ENCODE measurements around the gene ZNF536. TPM values are rescaled to one million over a fixed set of nuclear protein-coding genes. Genes with fewer than 3 reads are reported as not detected.
"Not testable (repeated sequence)": the region's sequence is repeated elsewhere in the genome, so short reads cannot be mapped to it uniquely, and the experiment has no call there.

The ZNF536 gene
- total and polyA plus RNA-seq, 2 of the 4 experiments (the other 2 are of a cell fraction) = not detected

GRCh38 chr19:30395283-30395682 is 23.1 kb downstream of the ZNF536 start:
- H3K23ac ChIP-seq (ENCODE audit: low read depth, low read length) = no peak overlapping the region
- intact Hi-C loops (cut with micrococcal nuclease) = no loop called here
- H2BK120ac ChIP-seq (ENCODE audit: low read depth, low read length) = no peak overlapping the region
- BruUV-seq (replicated peaks) = no TSS peak
- H3K9me3 ChIP-seq (ENCODE audit: control insufficient read depth, insufficient read depth, low read length) = peaks cover 11% of the 10 kb centered on the region
- H4K5ac ChIP-seq (ENCODE audit: low read depth, low read length) = no peak overlapping the region
- H2BK5ac ChIP-seq (ENCODE audit: low read depth, low read length, poor library complexity, severe bottlenecking) = no peak overlapping the region
- ATAC-seq (ENCODE audit: low read depth) = no peak
- no peak overlapping the region for H3K56ac ChIP-seq (ENCODE audit: extremely low read depth, insufficient read depth, low read length)
- no peak overlapping the region for H3K4me3 ChIP-seq (ENCODE audit: insufficient read depth, low read depth, low read length)
- H3K79me1 ChIP-seq (ENCODE audit: low read depth in 1 of 2, low read length in 2 of 2) = no peaks in the 10 kb centered on the region
- no peak overlapping the region for H3K27ac ChIP-seq (ENCODE audit: insufficient read depth, low read length)
- H4K8ac ChIP-seq (ENCODE audit: low read depth in 2 of 2, low read length in 2 of 2) = no peak overlapping the region
- CTCF ChIA-PET = no interaction called here
- no peak overlapping the region for H3K4ac ChIP-seq (ENCODE audit: low read depth, low read length)
- WGBS, 2 experiments (ENCODE audit: extremely low coverage in 2 of 2, insufficient read length in 1 of 2) = no CpG with 5 or more reads among the region's 2 CpGs
- POLR2A ChIA-PET (ENCODE audit: unreplicated experiment) = no interaction called here
- no peak overlapping the region for H2AK9ac ChIP-seq (replicated peaks; ENCODE audit: low read depth, low read length, poor library complexity)
- no peak for DNase-seq
- H3K18ac ChIP-seq (ENCODE audit: low read depth, low read length) = no peak overlapping the region
- TF ChIP-seq RAD21 (IDR thresholded peaks at IDR 0.05; ENCODE audit: low read length) (no peak), CEBPB (IDR thresholded peaks at IDR 0.05; ENCODE audit: low read depth, low read length) (no peak)
- no peak overlapping the region for H3K4me2 ChIP-seq (ENCODE audit: low read depth, low read length)
- no peaks in the 10 kb centered on the region for H4K20me1 ChIP-seq (ENCODE audit: insufficient read depth, low read length)
- no peaks in the 10 kb centered on the region for H3K36me3 ChIP-seq (ENCODE audit: control insufficient read depth, insufficient read depth, low read length)
- in situ Hi-C loops (cut with MboI; ENCODE audit: low sequenced_read_pairs) = no loop called here
- H3K14ac ChIP-seq (replicated peaks; ENCODE audit: low read depth, low read length) = no peak overlapping the region
- H3K9ac ChIP-seq (ENCODE audit: low read depth, low read length) = no peak overlapping the region
- H2BK20ac ChIP-seq (ENCODE audit: low read depth, low read length) = no peak overlapping the region
- H4K91ac ChIP-seq (ENCODE audit: insufficient read depth, low read depth, low read length) = no peak overlapping the region
- H3K9me1 ChIP-seq (ENCODE audit: insufficient read depth, low read length) = no peaks in the 10 kb centered on the region
- H3K4me1 ChIP-seq (ENCODE audit: control insufficient read depth, insufficient read depth, low read length) = no peaks in the 10 kb centered on the region
- H2AFZ ChIP-seq (replicated peaks; ENCODE audit: low read length, poor library complexity) = no peak overlapping the region
- no peaks in the 10 kb centered on the region for H3K27me3 ChIP-seq (ENCODE audit: control insufficient read depth, insufficient read depth, low read length)
- H2AK5ac ChIP-seq (ENCODE audit: low read depth, low read length) = no peak overlapping the region
- H2BK15ac ChIP-seq (ENCODE audit: low read depth, low read length) = no peak overlapping the region
- dilution Hi-C loops (cut with HindIII; ENCODE audit: low sequenced_read_pairs, unreplicated experiment) = no loop called here

- POLR2A ChIA-PET (ENCODE audit: unreplicated experiment); H3K27ac ChIP-seq (ENCODE audit: insufficient read depth, low read length); H3K14ac ChIP-seq (replicated peaks; ENCODE audit: low read depth, low read length); in situ Hi-C loops (cut with MboI; ENCODE audit: low sequenced_read_pairs); H4K91ac ChIP-seq (ENCODE audit: insufficient read depth, low read depth, low read length); CTCF ChIA-PET; H2BK5ac ChIP-seq (ENCODE audit: low read depth, low read length, poor library complexity, severe bottlenecking); H3K9me1 ChIP-seq (ENCODE audit: insufficient read depth, low read length); dilution Hi-C loops (cut with HindIII; ENCODE audit: low sequenced_read_pairs, unreplicated experiment); H3K18ac ChIP-seq (ENCODE audit: low read depth, low read length); H4K20me1 ChIP-seq (ENCODE audit: insufficient read depth, low read length); ATAC-seq (ENCODE audit: low read depth); H3K9ac ChIP-seq (ENCODE audit: low read depth, low read length); H4K8ac ChIP-seq (ENCODE audit: low read depth in 2 of 2, low read length in 2 of 2); H3K56ac ChIP-seq (ENCODE audit: extremely low read depth, insufficient read depth, low read length); H3K4me1 ChIP-seq (ENCODE audit: control insufficient read depth, insufficient read depth, low read length); intact Hi-C loops (cut with micrococcal nuclease); H2AK5ac ChIP-seq (ENCODE audit: low read depth, low read length); DNase-seq; H3K4ac ChIP-seq (ENCODE audit: low read depth, low read length); H3K4me3 ChIP-seq (ENCODE audit: insufficient read depth, low read depth, low read length); H2BK20ac ChIP-seq (ENCODE audit: low read depth, low read length); BruUV-seq (replicated peaks); H2BK120ac ChIP-seq (ENCODE audit: low read depth, low read length); H2AFZ ChIP-seq (replicated peaks; ENCODE audit: low read length, poor library complexity); H3K4me2 ChIP-seq (ENCODE audit: low read depth, low read length); H3K23ac ChIP-seq (ENCODE audit: low read depth, low read length); H3K27me3 ChIP-seq (ENCODE audit: control insufficient read depth, insufficient read depth, low read length); H3K79me1 ChIP-seq (ENCODE audit: low read depth in 1 of 2, low read length in 2 of 2); H3K36me3 ChIP-seq (ENCODE audit: control insufficient read depth, insufficient read depth, low read length); H2AK9ac ChIP-seq (replicated peaks; ENCODE audit: low read depth, low read length, poor library complexity); H2BK15ac ChIP-seq (ENCODE audit: low read depth, low read length); H4K5ac ChIP-seq (ENCODE audit: low read depth, low read length): not testable (repeated sequence)
- peaks cover 14% of the 10 kb centered on the region for H3K9me3 ChIP-seq (ENCODE audit: control insufficient read depth, insufficient read depth, low read length)
- WGBS, 2 experiments (ENCODE audit: extremely low coverage in 2 of 2, insufficient read length in 1 of 2) = no CpG with 5 or more reads among the region's 3 CpGs
Observed at GRCh38 chr19:30398539-30398938, 26.4 kb downstream of the ZNF536 start.

Measured in IMR-90 (cell line).